HepG2 (cell line): Measurements from ENCODE around the gene NAB2. TPM values are rescaled to one million over a fixed set of nuclear protein-coding genes. Genes with fewer than 3 reads are reported as not detected.
A peak's percentile ranks its signal among the peaks of the same experiment; 100 is the strongest.

ENCODE experiments used
- ATF7 ChIP-seq, 2 experiments: fragments of 450-650 bp in 1 of 2; sonication (generic) in 1 of 2; formaldehyde crosslinking in 1 of 2; IDR thresholded peaks; 2 replicates each; pipeline versions ENCODE4 v1.4.0 to v1.6.1; 2016 to 2020; ENCODE audit warnings: antibody characterized with exemption in 1 of 2, mild to moderate bottlenecking in 1 of 2, missing genetic modification reagents in 1 of 2
- CCDC6 ChIP-seq: sonication (generic); formaldehyde crosslinking; IDR thresholded peaks from 2 replicates; pipeline ENCODE4 v1.8.1; 2022; ENCODE audit warnings: mild to moderate bottlenecking, missing genetic modification reagents, moderate library complexity
- CREBL2 ChIP-seq: sonication (generic); formaldehyde crosslinking; IDR thresholded peaks from 2 replicates; pipeline ENCODE4 v1.8.1; 2023; ENCODE audit warnings: missing genetic modification reagents, mild to moderate bottlenecking, borderline replicate concordance
- GABPA ChIP-seq, 2 experiments: IDR thresholded peaks; 2 replicates each; pipeline ENCODE4 v1.6.1; 2011 to 2016; ENCODE audit warnings: low read depth in 2 of 2, low read length in 1 of 2, missing biosample characterization in 1 of 2, missing genetic modification characterization in 1 of 2
- MYNN ChIP-seq: sonication (generic); formaldehyde crosslinking; IDR thresholded peaks from 2 replicates; pipeline ENCODE4 v1.4.0; 2020; ENCODE audit warnings: mild to moderate bottlenecking, low read depth, missing genetic modification reagents
- NFRKB ChIP-seq: fragments of 450-650 bp; IDR thresholded peaks from 2 replicates; pipeline ENCODE4 v1.6.1; 2017
- PRDM4 ChIP-seq: sonication (generic); formaldehyde crosslinking; IDR thresholded peaks from 2 replicates; pipeline ENCODE4 v1.9.0; 2021; ENCODE audit warnings: missing genetic modification reagents, borderline replicate concordance
- SOX13 ChIP-seq, 3 experiments: fragments of 450-650 bp in 1 of 3; sonication (generic) in 1 of 3; formaldehyde crosslinking in 1 of 3; IDR thresholded peaks in 2 of 3; conservative IDR thresholded peaks in 1 of 3; 2 replicates each; pipeline versions ENCODE4 v1.5.0 to v1.6.1; 2016 to 2020; ENCODE audit warnings: antibody characterized with exemption in 1 of 3, mild to moderate bottlenecking in 1 of 3, missing compliant biosample characterization in 1 of 3, missing genetic modification reagents in 1 of 3, moderate library complexity in 1 of 3
- SP4 ChIP-seq: sonication (generic); formaldehyde crosslinking; IDR thresholded peaks from 2 replicates; pipeline ENCODE4 v1.8.1; 2023; ENCODE audit warnings: mild to moderate bottlenecking, missing genetic modification reagents
- SPEN ChIP-seq: sonication (generic); formaldehyde crosslinking; IDR thresholded peaks from 2 replicates; pipeline ENCODE4 v1.5.1; 2020; ENCODE audit warnings: low read depth, mild to moderate bottlenecking, missing genetic modification reagents
- TAF1 ChIP-seq: sonication (generic); formaldehyde crosslinking; IDR thresholded peaks from 2 replicates; pipeline ENCODE4 v1.4.0; 2020; ENCODE audit warnings: missing genetic modification reagents
- TEAD3 ChIP-seq: optimal IDR thresholded peaks from 2 replicates; pipeline ENCODE3; 2016; ENCODE audit warnings: borderline replicate concordance
- THAP11 ChIP-seq: IDR thresholded peaks from 2 replicates; pipeline ENCODE4 v1.6.1; 2016; ENCODE audit warnings: missing biosample characterization, missing genetic modification reagents
- THYN1 ChIP-seq: sonication (generic); formaldehyde crosslinking; IDR thresholded peaks from 2 replicates; pipeline ENCODE4 v1.8.1; 2023; ENCODE audit warnings: low read depth, mild to moderate bottlenecking, moderate library complexity, missing genetic modification reagents, borderline replicate concordance
- TSC22D2 ChIP-seq: sonication (generic); formaldehyde crosslinking; IDR thresholded peaks from 2 replicates; pipeline ENCODE4 v1.5.1; 2020; ENCODE audit warnings: missing genetic modification reagents, mild to moderate bottlenecking, borderline replicate concordance
- ZFP36L2 ChIP-seq: sonication (generic); formaldehyde crosslinking; IDR thresholded peaks from 2 replicates; pipeline ENCODE4 v1.4.0; 2020; ENCODE audit warnings: missing genetic modification reagents
- ZNF10 ChIP-seq: sonication (generic); formaldehyde crosslinking; IDR thresholded peaks from 2 replicates; pipeline ENCODE4 v1.4.0; 2020; ENCODE audit warnings: mild to moderate bottlenecking, low read depth, missing genetic modification reagents, borderline replicate concordance
- ZNF160 ChIP-seq: sonication (generic); formaldehyde crosslinking; IDR thresholded peaks from 2 replicates; pipeline ENCODE4 v1.8.0; 2022; ENCODE audit warnings: mild to moderate bottlenecking, inconsistent platforms, missing genetic modification reagents
- ZNF256 ChIP-seq: sonication (generic); formaldehyde crosslinking; conservative IDR thresholded peaks from 2 replicates; pipeline ENCODE4 v1.4.0; 2020; ENCODE audit warnings: missing genetic modification reagents
- ZNF263 ChIP-seq: sonication (generic); formaldehyde crosslinking; IDR thresholded peaks from 2 replicates; pipeline ENCODE4 v1.4.0; 2020; ENCODE audit warnings: missing genetic modification reagents
- ZNF275 ChIP-seq: sonication (generic); formaldehyde crosslinking; IDR thresholded peaks from 2 replicates; pipeline ENCODE4 v1.8.0; 2022; ENCODE audit warnings: missing genetic modification reagents, mild to moderate bottlenecking, inconsistent platforms, borderline replicate concordance
- ZNF343 ChIP-seq: sonication (generic); formaldehyde crosslinking; IDR thresholded peaks from 2 replicates; pipeline ENCODE4 v1.4.0; 2020; ENCODE audit warnings: mild to moderate bottlenecking, missing genetic modification reagents
- ZNF652 ChIP-seq: IDR thresholded peaks from 2 replicates; pipeline ENCODE4 v1.6.1; 2016; ENCODE audit warnings: low read depth, borderline replicate concordance
- ZNF883 ChIP-seq: sonication (generic); formaldehyde crosslinking; IDR thresholded peaks from 2 replicates; pipeline ENCODE4 v1.5.1; 2020; ENCODE audit warnings: mild to moderate bottlenecking, missing genetic modification reagents; ENCODE audit errors: not compliant biosample characterization
- polyA plus RNA-seq, 8 experiments: library from polyadenylated mRNA; depleted of rRNA in 3 of 8; stranded (reverse) in 7 of 8; unstranded in 1 of 8; fragments of >200 nt; fragmentation: Illumina TruSeq in 4 of 8; extraction: Trizol in 4 of 8; gene quantifications; 2 replicates each; pipeline versions ENCODE4 v1.2.1 to v1.2.3, GENCODE V29; 2011 to 2016; ENCODE audit warnings: low read depth in 4 of 8, missing spikeins in 1 of 8, mixed read lengths in 1 of 8; ENCODE audit not compliant: insufficient read depth in 1 of 8
- total RNA-seq, 5 experiments: library from RNA; depleted of rRNA; stranded (reverse); fragments of >200 nt; fragmentation: Illumina TruSeq; extraction: Trizol; gene quantifications; 2 replicates each; pipeline ENCODE4 v1.2.3, GENCODE V29; 2016; ENCODE audit warnings: low read depth in 1 of 5
- TF ChIP-seq, protein P1 (sequence below): sonication (generic); formaldehyde crosslinking; conservative IDR thresholded peaks from 2 replicates; pipeline ENCODE4 v1.8.0; 2022; ENCODE audit warnings: low read depth, missing genetic modification reagents

NAB2 gene
- total and polyA plus RNA-seq, 2 of the 13 experiments (the other 11 are each of a cell fraction or from before 2014, with no cell fraction given): 11.7 to 12.9 TPM

DNA sequence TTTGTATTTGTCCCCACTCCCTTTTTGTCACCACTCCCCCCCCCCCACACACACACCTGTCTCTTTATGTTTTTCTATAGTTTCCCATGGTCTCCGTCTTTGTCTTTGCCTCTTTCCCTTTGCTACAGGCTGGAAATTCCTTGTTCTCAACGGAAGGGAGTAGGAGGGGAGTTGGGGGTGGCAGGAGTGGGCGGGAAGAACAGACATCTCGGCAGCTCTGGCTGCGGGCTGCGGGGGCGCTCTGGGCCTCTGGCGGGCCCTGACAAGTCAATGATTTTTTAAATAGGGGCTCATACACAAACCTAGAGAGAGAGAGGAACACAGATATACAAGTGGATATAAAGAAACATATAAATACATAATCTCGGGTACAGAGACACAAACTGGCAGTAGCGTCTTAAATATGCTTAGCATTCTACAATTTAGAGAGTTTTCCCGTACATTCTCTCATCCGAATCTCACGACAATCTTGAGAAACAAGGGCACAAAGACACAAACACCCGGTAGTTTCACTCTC is 2.4 kb upstream of the NAB2 start (continued):
- TF ChIP-seq PRDM4 (no peak), SP4 (CRISPR knock-in tag) (0 out of 2 replicates have a peak, but pooled peaks have one; percentile 28), TAF1 (CRISPR knock-in tag) (peak; percentile 3; the same call in 1 of the 2 replicates), NFRKB (no peak), TSC22D2 (CRISPR knock-in tag) (no peak), THYN1 (CRISPR knock-in tag) (no peak), ATF7 (IDR thresholded peaks at IDR 0.05) (no peak), ATF7 (CRISPR knock-in tag; IDR thresholded peaks at IDR 0.05) (no peak), CCDC6 (CRISPR knock-in tag) (no peak), ZNF883 (no peak), CREBL2 (CRISPR knock-in tag) (no peak), MYNN (no peak), ZNF343 (CRISPR knock-in tag) (no peak), TEAD3 (CRISPR knock-in tag) (no peak), ZNF160 (CRISPR knock-in tag) (no peak), GABPA (IDR thresholded peaks at IDR 0.05; ENCODE audit: low read depth, low read length) (no peak), GABPA (CRISPR knock-in tag; IDR thresholded peaks at IDR 0.05; ENCODE audit: low read depth) (peak; percentile 30; the same call in 1 of the 2 replicates), ZNF275 (no peak), ZNF256 (CRISPR knock-in tag) (no peak), ZNF263 (no peak), ZNF652 (CRISPR knock-in tag) (no peak), SPEN (no peak), SOX13 (IDR thresholded peaks at IDR 0.05) (no peak), SOX13 (CRISPR knock-in tag; conservative IDR thresholded peaks at IDR 0.05 in 1 of 2, IDR thresholded peaks at IDR 0.05 in 1 of 2) (no peak), ZNF10 (no peak), ZFP36L2 (CRISPR knock-in tag) (no peak), THAP11 (CRISPR knock-in tag) (0 out of 2 replicates have a peak, but pooled peaks have one; percentile 8)
- TF ChIP-seq, protein P1, sequence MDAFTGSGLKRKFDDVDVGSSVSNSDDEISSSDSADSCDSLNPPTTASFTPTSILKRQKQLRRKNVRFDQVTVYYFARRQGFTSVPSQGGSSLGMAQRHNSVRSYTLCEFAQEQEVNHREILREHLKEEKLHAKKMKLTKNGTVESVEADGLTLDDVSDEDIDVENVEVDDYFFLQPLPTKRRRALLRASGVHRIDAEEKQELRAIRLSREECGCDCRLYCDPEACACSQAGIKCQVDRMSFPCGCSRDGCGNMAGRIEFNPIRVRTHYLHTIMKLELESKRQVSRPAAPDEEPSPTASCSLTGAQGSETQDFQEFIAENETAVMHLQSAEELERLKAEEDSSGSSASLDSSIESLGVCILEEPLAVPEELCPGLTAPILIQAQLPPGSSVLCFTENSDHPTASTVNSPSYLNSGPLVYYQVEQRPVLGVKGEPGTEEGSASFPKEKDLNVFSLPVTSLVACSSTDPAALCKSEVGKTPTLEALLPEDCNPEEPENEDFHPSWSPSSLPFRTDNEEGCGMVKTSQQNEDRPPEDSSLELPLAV (CRISPR knock-in tag): no peak
